Measurements from ENCODE around the gene CDH4. TPM values are rescaled to one million over a fixed set of nuclear protein-coding genes. Genes with fewer than 3 reads are reported as not detected.

The CDH4 gene
- total and polyA plus RNA-seq, 4 donors = 5.8 to 24.1 (median 17.1) TPM

DNA sequence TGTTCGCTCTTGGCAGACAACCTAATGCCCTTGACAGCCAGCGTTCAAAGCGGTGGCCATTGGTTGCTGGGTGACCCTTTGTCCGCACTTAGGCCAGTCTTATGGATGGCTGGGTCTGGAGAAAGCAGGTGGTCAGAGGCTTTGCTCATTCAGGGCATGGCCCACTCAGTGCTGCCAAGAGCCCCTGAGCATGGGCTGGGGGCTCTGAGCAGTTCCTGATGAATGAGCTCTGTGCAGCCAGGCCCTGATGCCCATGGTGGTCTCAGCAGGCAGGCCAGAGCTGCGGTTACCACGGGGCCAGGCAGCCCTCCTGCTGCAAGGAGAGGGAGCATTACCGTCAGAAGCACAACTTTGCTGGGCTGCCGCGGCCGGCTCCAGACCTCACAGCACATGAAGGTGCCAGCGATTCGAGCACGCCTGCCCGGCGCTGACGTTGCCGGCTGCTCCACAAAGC lies 36.3 kb downstream of the CDH4 start:
- no peaks in the 10 kb centered on the region for H3K9me3 ChIP-seq (ENCODE audit: control insufficient read depth, insufficient read depth, low read length)
- H3K4me1 ChIP-seq (ENCODE audit: control insufficient read depth, insufficient read depth, low read length) = peaks cover 27% of the 10 kb centered on the region
- DNase-seq (ENCODE audit: low read depth in 4 of 6, low spot score in 6 of 6) = peak in 2 of 6 donors; percentile 46 to 73
- peak overlapping the region; percentile 43 for H3K27ac ChIP-seq (ENCODE audit: low read depth, low read length)
- 31% methylated on average over 13 of the region's 17 CpGs for whole genome bisulfite sequencing (ENCODE audit: insufficient coverage)
- H3K27me3 ChIP-seq (ENCODE audit: control insufficient read depth, insufficient read depth, low read length) = peaks cover 4% of the 10 kb centered on the region
- H3K36me3 ChIP-seq (ENCODE audit: control insufficient read depth, insufficient read depth, low read length) = no peaks in the 10 kb centered on the region
- H3K4me3 ChIP-seq (ENCODE audit: low read depth, low read length) = no peak overlapping the region

- H3K9me3 ChIP-seq (ENCODE audit: control insufficient read depth, insufficient read depth, low read length) = no peaks in the 10 kb centered on the region
- peaks cover 4% of the 10 kb centered on the region for H3K27me3 ChIP-seq (ENCODE audit: control insufficient read depth, insufficient read depth, low read length)
- no peak overlapping the region for H3K4me3 ChIP-seq (ENCODE audit: low read depth, low read length)
- H3K36me3 ChIP-seq (ENCODE audit: control insufficient read depth, insufficient read depth, low read length) = peaks cover 3% of the 10 kb centered on the region
- 80% methylated on average over 7 of the region's 7 CpGs for WGBS (ENCODE audit: insufficient coverage)
- H3K27ac ChIP-seq (ENCODE audit: low read depth, low read length) = no peak overlapping the region
- H3K4me1 ChIP-seq (ENCODE audit: control insufficient read depth, insufficient read depth, low read length) = peaks cover 27% of the 10 kb centered on the region
- DNase-seq (ENCODE audit: low read depth in 4 of 6, low spot score in 6 of 6) = no peak
Observed at GRCh38 chr20:61289166-61289565, 37.1 kb downstream of the CDH4 start.

DNA sequence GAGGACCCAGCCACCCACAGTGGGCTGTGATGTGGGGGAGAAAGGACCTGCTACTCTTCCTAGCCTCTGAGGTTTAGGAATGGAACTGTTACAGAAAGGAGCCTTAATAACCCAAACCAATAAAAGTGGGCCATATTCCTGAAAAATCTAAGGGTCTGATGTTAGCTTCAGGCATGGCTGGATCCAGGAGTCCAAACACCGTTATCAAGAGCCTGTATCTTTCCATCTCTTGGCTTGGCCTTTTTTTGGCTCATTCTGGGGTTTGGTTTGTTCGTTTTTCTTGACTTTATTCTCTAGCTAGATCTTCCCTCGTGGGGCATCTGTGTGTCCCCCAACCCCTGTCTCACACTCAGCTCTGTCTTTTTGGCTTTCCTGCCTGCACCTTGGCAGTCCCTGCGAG lies 38.7 kb downstream of the CDH4 start:
- H3K36me3 ChIP-seq (ENCODE audit: control insufficient read depth, insufficient read depth, low read length) = peaks cover 10% of the 10 kb centered on the region
- H3K9me3 ChIP-seq (ENCODE audit: control insufficient read depth, insufficient read depth, low read length) = no peaks in the 10 kb centered on the region
- H3K27ac ChIP-seq (ENCODE audit: low read depth, low read length) = no peak overlapping the region
- no peak overlapping the region for H3K4me3 ChIP-seq (ENCODE audit: low read depth, low read length)
- no peak for DNase-seq (ENCODE audit: low read depth in 4 of 6, low spot score in 6 of 6)
- 94% methylated on average over 3 of the region's 4 CpGs for WGBS (ENCODE audit: insufficient coverage)
- peaks cover 4% of the 10 kb centered on the region for H3K27me3 ChIP-seq (ENCODE audit: control insufficient read depth, insufficient read depth, low read length)
- H3K4me1 ChIP-seq (ENCODE audit: control insufficient read depth, insufficient read depth, low read length) = peaks cover 27% of the 10 kb centered on the region

- 96% methylated on average over 15 of the region's 17 CpGs for WGBS (ENCODE audit: insufficient coverage)
Observed at GRCh38 chr20:61291166-61291829, 39.2 kb downstream of the CDH4 start.

GRCh38 chr20:61292391-61292790 lies 40.3 kb downstream of the CDH4 start:
- 93% methylated on average over 11 of the region's 11 CpGs for WGBS (ENCODE audit: insufficient coverage)

More at GRCh38 chr20:61291166-61291829, 39.2 kb downstream of the CDH4 start:
- Histone ChIP-seq H3K36me3 (ENCODE audit: control insufficient read depth, insufficient read depth, low read length) (peaks cover 12% of the 10 kb centered on the region), H3K9me3 (ENCODE audit: control insufficient read depth, insufficient read depth, low read length) (no peaks in the 10 kb centered on the region), H3K4me3 (ENCODE audit: low read depth, low read length) (no peak overlapping the region), H3K27me3 (ENCODE audit: control insufficient read depth, insufficient read depth, low read length) (peaks cover 4% of the 10 kb centered on the region), H3K4me1 (ENCODE audit: control insufficient read depth, insufficient read depth, low read length) (peaks cover 27% of the 10 kb centered on the region), H3K27ac (ENCODE audit: low read depth, low read length) (no peak overlapping the region)
- no peak for DNase-seq (ENCODE audit: low read depth in 4 of 6, low spot score in 6 of 6)

DNA sequence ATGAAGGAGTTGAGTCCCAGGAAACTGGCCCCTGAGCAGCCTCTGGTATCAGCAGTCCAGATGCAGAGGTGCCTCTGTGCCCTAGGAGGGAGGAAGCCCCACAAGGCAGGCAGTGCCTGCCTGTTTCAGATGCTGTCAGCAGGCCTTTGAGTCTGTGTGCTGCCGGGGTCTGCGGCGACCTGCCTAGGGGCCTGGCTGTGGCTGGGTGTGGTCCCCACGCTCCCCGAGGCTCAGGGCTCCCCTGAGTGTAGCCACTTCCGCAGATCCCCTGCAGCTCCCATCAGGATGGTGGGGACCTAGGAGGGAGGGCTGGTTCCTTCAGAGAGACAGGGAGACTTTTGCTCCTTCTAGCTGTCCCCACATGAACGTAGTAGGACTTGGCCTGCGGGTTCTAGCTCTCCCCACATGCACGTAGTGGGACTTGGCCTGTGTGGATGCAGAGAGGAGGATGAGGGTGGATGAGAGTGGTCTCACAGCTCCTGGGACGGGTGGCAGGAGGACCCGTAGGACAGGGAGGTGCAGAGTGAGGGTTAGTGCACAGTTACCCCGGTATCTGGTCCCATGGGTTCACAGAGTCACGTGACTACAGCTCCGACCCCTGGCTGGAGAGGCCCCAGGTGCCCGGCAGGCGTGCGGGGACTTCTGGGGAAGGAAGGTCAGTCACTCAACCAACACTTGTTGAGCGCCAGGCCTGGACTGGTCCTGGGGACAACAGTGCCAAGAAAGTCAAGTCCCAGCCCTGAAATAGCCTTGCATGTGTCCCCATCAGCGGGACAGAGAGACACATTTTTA lies 41.0 kb downstream of the CDH4 start:
- H3K27ac ChIP-seq (ENCODE audit: low read depth, low read length) = no peak overlapping the region
- DNase-seq (ENCODE audit: low read depth in 4 of 6, low spot score in 6 of 6) = no peak
- no peak overlapping the region for H3K4me3 ChIP-seq (ENCODE audit: low read depth, low read length)
- no peaks in the 10 kb centered on the region for H3K9me3 ChIP-seq (ENCODE audit: control insufficient read depth, insufficient read depth, low read length)
- H3K27me3 ChIP-seq (ENCODE audit: control insufficient read depth, insufficient read depth, low read length) = peaks cover 3% of the 10 kb centered on the region
- peaks cover 16% of the 10 kb centered on the region for H3K36me3 ChIP-seq (ENCODE audit: control insufficient read depth, insufficient read depth, low read length)
- H3K4me1 ChIP-seq (ENCODE audit: control insufficient read depth, insufficient read depth, low read length) = peaks cover 19% of the 10 kb centered on the region
- 94% methylated on average over 19 of the region's 19 CpGs for WGBS (ENCODE audit: insufficient coverage)

More at GRCh38 chr20:61292391-61292790, 40.3 kb downstream of the CDH4 start:
- H3K27ac ChIP-seq (ENCODE audit: low read depth, low read length) = no peak overlapping the region
- H3K27me3 ChIP-seq (ENCODE audit: control insufficient read depth, insufficient read depth, low read length) = peaks cover 4% of the 10 kb centered on the region
- peaks cover 13% of the 10 kb centered on the region for H3K36me3 ChIP-seq (ENCODE audit: control insufficient read depth, insufficient read depth, low read length)
- peaks cover 22% of the 10 kb centered on the region for H3K4me1 ChIP-seq (ENCODE audit: control insufficient read depth, insufficient read depth, low read length)
- no peak overlapping the region for H3K4me3 ChIP-seq (ENCODE audit: low read depth, low read length)
- H3K9me3 ChIP-seq (ENCODE audit: control insufficient read depth, insufficient read depth, low read length) = no peaks in the 10 kb centered on the region
- DNase-seq (ENCODE audit: low read depth in 4 of 6, low spot score in 6 of 6) = no peak

GRCh38 chr20:61293951-61294350 lies 41.9 kb downstream of the CDH4 start:
- H3K27ac ChIP-seq (ENCODE audit: low read depth, low read length) = no peak overlapping the region
- H3K9me3 ChIP-seq (ENCODE audit: control insufficient read depth, insufficient read depth, low read length) = no peaks in the 10 kb centered on the region
- DNase-seq (ENCODE audit: low read depth in 4 of 6, low spot score in 6 of 6) = no peak
- H3K36me3 ChIP-seq (ENCODE audit: control insufficient read depth, insufficient read depth, low read length) = peaks cover 17% of the 10 kb centered on the region
- WGBS (ENCODE audit: insufficient coverage) = 96% methylated on average over 12 of the region's 12 CpGs
- no peaks in the 10 kb centered on the region for H3K27me3 ChIP-seq (ENCODE audit: control insufficient read depth, insufficient read depth, low read length)
- peaks cover 14% of the 10 kb centered on the region for H3K4me1 ChIP-seq (ENCODE audit: control insufficient read depth, insufficient read depth, low read length)
- H3K4me3 ChIP-seq (ENCODE audit: low read depth, low read length) = no peak overlapping the region

- no peak for DNase-seq (ENCODE audit: low read depth in 4 of 6, low spot score in 6 of 6)
- no peak overlapping the region for H3K27ac ChIP-seq (ENCODE audit: low read depth, low read length)
- no peaks in the 10 kb centered on the region for H3K27me3 ChIP-seq (ENCODE audit: control insufficient read depth, insufficient read depth, low read length)
- peaks cover 19% of the 10 kb centered on the region for H3K36me3 ChIP-seq (ENCODE audit: control insufficient read depth, insufficient read depth, low read length)
- peaks cover 17% of the 10 kb centered on the region for H3K4me1 ChIP-seq (ENCODE audit: control insufficient read depth, insufficient read depth, low read length)
- H3K4me3 ChIP-seq (ENCODE audit: low read depth, low read length) = no peak overlapping the region
- 91% methylated on average over 12 of the region's 13 CpGs for WGBS (ENCODE audit: insufficient coverage)
- no peaks in the 10 kb centered on the region for H3K9me3 ChIP-seq (ENCODE audit: control insufficient read depth, insufficient read depth, low read length)
Observed at GRCh38 chr20:61295249-61295648, 43.2 kb downstream of the CDH4 start.

DNA sequence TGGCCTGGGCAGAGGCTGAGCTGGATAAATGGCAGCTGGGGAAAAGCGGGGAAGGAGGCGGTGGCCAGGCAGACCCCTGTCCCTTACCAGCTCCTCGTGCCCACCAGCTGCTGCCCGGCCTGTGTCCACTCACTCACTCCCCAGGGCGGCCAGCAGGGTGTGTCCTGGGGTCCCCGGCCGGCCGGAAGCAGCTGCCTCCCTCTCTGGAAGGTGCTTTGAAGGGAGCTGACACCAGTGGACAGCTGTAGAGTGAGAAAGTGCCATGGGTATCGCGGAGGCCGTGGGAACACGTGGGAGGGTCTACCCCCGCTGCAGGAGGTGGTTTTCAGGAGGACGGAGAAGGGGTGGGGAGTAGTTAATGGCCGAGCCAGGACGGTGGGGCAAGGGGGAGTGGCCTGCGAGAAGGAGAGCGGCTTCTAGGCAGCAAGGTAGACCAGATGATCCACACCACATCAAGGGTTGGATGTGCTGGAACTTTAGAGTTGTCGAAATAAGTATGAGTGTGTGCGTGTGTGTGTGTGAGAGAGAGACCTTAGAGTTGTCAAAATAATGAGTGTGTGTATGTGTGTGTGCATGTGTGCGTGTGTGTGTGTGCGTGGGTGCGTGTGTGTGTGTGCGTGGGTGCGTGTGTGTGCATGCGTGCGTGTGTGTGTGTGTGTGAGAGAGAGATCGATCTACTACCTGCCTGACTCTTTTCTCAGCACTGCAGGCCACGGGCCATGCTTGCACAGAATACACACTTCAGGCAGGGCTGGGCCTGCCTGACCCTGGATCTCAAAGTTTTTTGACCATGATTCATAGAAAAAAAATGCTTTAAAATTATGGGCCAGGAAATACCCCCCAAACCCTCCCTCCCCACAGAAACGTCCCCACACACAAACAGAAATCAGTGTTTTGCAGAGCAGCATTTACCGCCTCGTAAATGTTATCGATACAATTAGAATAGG lies 43.9 kb downstream of the CDH4 start:
- no peak overlapping the region for H3K27ac ChIP-seq (ENCODE audit: low read depth, low read length)
- no peak for DNase-seq (ENCODE audit: low read depth in 4 of 6, low spot score in 6 of 6)
- 70% methylated on average over 20 of the region's 33 CpGs for WGBS (ENCODE audit: insufficient coverage)
- peaks cover 20% of the 10 kb centered on the region for H3K36me3 ChIP-seq (ENCODE audit: control insufficient read depth, insufficient read depth, low read length)
- H3K9me3 ChIP-seq (ENCODE audit: control insufficient read depth, insufficient read depth, low read length) = no peaks in the 10 kb centered on the region
- no peak overlapping the region for H3K4me3 ChIP-seq (ENCODE audit: low read depth, low read length)
- H3K4me1 ChIP-seq (ENCODE audit: control insufficient read depth, insufficient read depth, low read length) = peaks cover 24% of the 10 kb centered on the region
- no peaks in the 10 kb centered on the region for H3K27me3 ChIP-seq (ENCODE audit: control insufficient read depth, insufficient read depth, low read length)
